Heart left ventricle (tissue), 16 donors: ENCODE data around the gene TGM1. TPM values are rescaled to one million over a fixed set of nuclear protein-coding genes. Genes with fewer than 3 reads are reported as not detected.

Experiments used
- ATAC-seq, 4 donors: fragments of 200-7000 bp; cut with Tn5 transposase; one replicate each; pipeline ENCODE4 v1.9.1; 2020 to 2022; ENCODE audit warnings: moderate library complexity in 4 of 4, mild to moderate bottlenecking in 3 of 4, moderate number of reproducible peaks in 1 of 4
- DNase-seq, 5 donors: peaks; one replicate each; pipeline ENCODE4 v3.0.0-alpha.2; 2020
- H3K27ac ChIP-seq, 12 donors: fragments of 200-600 bp; sonication (generic) in 4 of 12; one replicate each; pipeline versions ENCODE4 v1.5.0 to v1.8.0; 2016 to 2022; ENCODE audit warnings: mild to moderate bottlenecking in 2 of 12
- H3K27me3 ChIP-seq, 9 donors: fragments of 200-600 bp; sonication (generic) in 2 of 9; one replicate each; pipeline versions ENCODE4 v1.5.1 to v1.8.0; 2016 to 2022; ENCODE audit warnings: mild to moderate bottlenecking in 3 of 9
- H3K36me3 ChIP-seq, 9 donors: fragments of 200-600 bp; sonication (generic) in 2 of 9; one replicate each; pipeline versions ENCODE4 v1.5.0 to v1.8.0; 2018 to 2022; ENCODE audit warnings: mild to moderate bottlenecking in 2 of 9
- H3K4me1 ChIP-seq, 12 donors: fragments of 200-600 bp; sonication (generic) in 4 of 12; one replicate each; pipeline versions ENCODE4 v1.5.0 to v1.8.0; 2016 to 2022; ENCODE audit warnings: mild to moderate bottlenecking in 3 of 12
- H3K4me3 ChIP-seq, 12 donors: fragments of 200-600 bp; sonication (generic) in 4 of 12; one replicate each; pipeline versions ENCODE4 v1.5.0 to v1.8.0; 2017 to 2022; ENCODE audit warnings: mild to moderate bottlenecking in 9 of 12, moderate library complexity in 4 of 12
- H3K9me3 ChIP-seq, 12 donors: fragments of 200-600 bp; sonication (generic) in 4 of 12; one replicate each; pipeline versions ENCODE4 v1.5.0 to v1.8.0; 2016 to 2022; ENCODE audit warnings: mild to moderate bottlenecking in 1 of 12
- CTCF ChIP-seq, 12 donors: fragments of 200-600 bp; sonication (generic) in 4 of 12; IDR thresholded peaks; one replicate each; pipeline versions ENCODE4 v1.5.0 to v1.8.0; 2018 to 2022; ENCODE audit warnings: antibody characterized with exemption in 12 of 12, mild to moderate bottlenecking in 5 of 12
- POLR2A ChIP-seq, 2 donors: fragments of 450-650 bp; IDR thresholded peaks; one replicate each; pipeline ENCODE4 v1.6.1; 2017; ENCODE audit warnings: antibody characterized with exemption in 2 of 2, mild to moderate bottlenecking in 2 of 2, moderate library complexity in 2 of 2
- WGBS, 4 donors: extraction: QIAGEN DNeasy Blood & Tissue Kit in 2 of 4; methylation state at CpG; one replicate each; pipeline versions ENCODE4 v1.1.5 to v1.1.7; 2013 to 2018; 5-methylcytosine and 5-hydroxymethylcytosine counted together
- intact Hi-C, 10 donors: fragments of 100-400 bp; cut with DNase I; formaldehyde crosslinking; loops; one replicate each; pipeline versions ENCODE4 v1.11.1 to v1.14.2; 2022
- polyA plus RNA-seq, 2 donors: library from polyadenylated mRNA; stranded (reverse); fragments of 200-250 nt; gene quantifications; one replicate each; pipeline ENCODE4 v1.2.3, GENCODE V29; 2013
- total RNA-seq, 9 donors: library from RNA; depleted of rRNA in 2 of 9; stranded (reverse); fragments of >200 nt in 2 of 9; fragmentation: NEBNext Ultra II Directional in 3 of 9; extraction: Animal tissue kit (Norgen Biotek cat#: 25700) in 3 of 9; gene quantifications; one replicate each; pipeline versions ENCODE4 v1.1.0 to v1.2.4, GENCODE V29; 2016 to 2023
- donor health status: ischemic (EF 13 %, LVEDD 7.1; RV severe dilation, severe dysfunction).
- donor health status: healthy with polysubstance abuse.
- donor health status: DM: no; HTN: yes; CAD: no.
- donor health status: DM: no; HTN: no; CAD: no.
- donor health status: ischemic (EF 25% LVEDD 6.9; RV normal size, moderate dysfunction).
- donor health status: ischemic (EF 25% LVEDD 5.7; RV mildly dilated, moderate dysfunction).
- donor health status: healthy.
- donor health status: DM: yes; HTN: yes; CAD: no.
- donor health status: ischemic (EF 35%, LVEDD 5.7; RV mildly dilated, moderate dysfunction).
- donor health status: nonischemic (EF 11% LVEDD 7.7; RV severe dilation, severe dysfunction).
- donor health status: DM: yes; HTN: yes; CAD: no.
- donor health status: PGD.
- donor health status: ischemic (EF 29% LVEDD 5.4; RV normal size, mild dysfunction).
- donor health status: nonischemic (EF 23%, LVEDD 6.1; RV moderate dilation, normal function).

TGM1 gene
- total and polyA plus RNA-seq, 11 donors = 0.52 to 38.9 (median 0.98) TPM; not detected in 3

- peaks cover 0 to 57% (median 52%) of the 10 kb centered on the region in 9 donors for H3K36me3 ChIP-seq
- H3K9me3 ChIP-seq = no peaks in the 10 kb centered on the region
- 28 to 33% (median 29%) methylated on average over 16 of the region's 16 CpGs for WGBS, 4 donors
- ATAC-seq = no peak
- DNase-seq = no peak
- intact Hi-C loops = no loop called here
- H3K27me3 ChIP-seq = no peaks in the 10 kb centered on the region
- TF ChIP-seq POLR2A (IDR thresholded peaks at IDR 0.05) (no peak), CTCF (IDR thresholded peaks at IDR 0.05) (no peak)
- peak overlapping the region; percentile 1 to 91 (median 80) for H3K27ac ChIP-seq
- H3K4me3 ChIP-seq = peak overlapping the region; percentile 75 to 99 (median 95)
- peaks cover 0 to 40% (median 24%) of the 10 kb centered on the region in 12 donors for H3K4me1 ChIP-seq
These were observed 37.5 kb upstream of the TGM1 start for GRCh38 chr14:24300326-24300980.

- Histone ChIP-seq H3K36me3 (peaks cover 0 to 57% (median 48%) of the 10 kb centered on the region in 9 donors), H3K27me3 (no peaks in the 10 kb centered on the region), H3K4me3 (peak within 1 kb of the TSS; percentile 75 to 99 (median 95)), H3K9me3 (no peaks in the 10 kb centered on the region), H3K4me1 (peaks cover 0 to 40% (median 24%) of the 10 kb centered on the region in 12 donors), H3K27ac (peak within 1 kb of the TSS; percentile 1 to 91 (median 80))
- TF ChIP-seq CTCF (IDR thresholded peaks at IDR 0.05) (no peak), POLR2A (IDR thresholded peaks at IDR 0.05) (peak in 1 of 2 donors; percentile 55)
- ATAC-seq = peak; percentile 83 to 94 (median 92)
- peak; percentile 90 to 96 (median 92) for DNase-seq
- intact Hi-C loops = loop anchor here in 3 of 10 donors (1.0 to 5.0 kb wide), 3 partner anchors 28 to 242 kb away; partner anchors contain the start of genes TINF2 (in 2 of the 3) and RABGGTA (in 1 of the 3)
- WGBS, 4 donors = 0 to 6% (median 0%) methylated on average over 3 to 75 of the region's 75 CpGs
These were observed 36.5 kb upstream of the TGM1 start, which contains the start of the genes DHRS1 and NOP9 for GRCh38 chr14:24299255-24300191. Gene DHRS1 (minus strand): TSS chr14:24299780. CDS start chr14:24299106, 674 bp downstream. Gene NOP9 (plus strand): TSS chr14:24299850. CDS start chr14:24299955, 105 bp downstream.

- Histone ChIP-seq H3K9me3 (no peaks in the 10 kb centered on the region), H3K4me1 (peaks cover 0 to 40% (median 24%) of the 10 kb centered on the region in 12 donors), H3K36me3 (peaks cover 0 to 52% (median 41%) of the 10 kb centered on the region in 9 donors), H3K27me3 (no peaks in the 10 kb centered on the region), H3K4me3 (peak overlapping the region; percentile 75 to 99 (median 95)), H3K27ac (peak overlapping the region in 9 of 12 donors; percentile 76 to 91 (median 81))
- TF ChIP-seq POLR2A (IDR thresholded peaks at IDR 0.05) (no peak), CTCF (IDR thresholded peaks at IDR 0.05) (no peak)
- ATAC-seq = peak in 3 of 4 donors; percentile 9 to 18 (median 17)
- WGBS, 4 donors = 44 to 59% (median 47%) methylated on average over 7 of the region's 7 CpGs
- intact Hi-C loops = loop anchor here in 3 of 10 donors (1.0 to 5.0 kb wide), 3 partner anchors 28 to 242 kb away; partner anchors contain the start of genes TINF2 (in 2 of the 3) and RABGGTA (in 1 of the 3)
- DNase-seq = peak in 1 of 5 donors; percentile 44
These were observed 35.9 kb upstream of the TGM1 start for GRCh38 chr14:24298892-24299254.
